ENCODE measurements around the gene KRTAP5-8. TPM values are rescaled to one million over a fixed set of nuclear protein-coding genes. Genes with fewer than 3 reads are reported as not detected.

KRTAP5-8 gene
- total RNA-seq, 1 experiment from 2014 or later: not detected

DNA sequence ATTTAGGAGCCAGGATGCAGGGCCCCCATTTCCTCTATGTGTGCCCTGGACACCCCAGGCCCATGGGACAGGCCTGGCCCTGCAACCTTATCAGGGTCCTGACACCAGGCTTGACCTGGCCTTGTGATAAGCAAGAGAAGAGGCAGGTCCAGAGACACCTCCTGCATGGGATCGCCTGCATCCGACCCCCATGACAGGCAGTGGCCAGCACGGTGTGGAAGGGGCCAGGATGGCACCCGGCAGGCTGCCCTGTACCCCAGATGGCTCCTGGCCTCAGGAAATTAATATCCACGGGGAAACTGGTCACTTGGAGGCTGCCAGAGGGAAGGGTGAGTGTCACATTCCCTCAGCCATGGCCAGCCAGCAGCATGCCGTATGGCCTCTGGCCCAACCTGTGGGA lies 17.2 kb downstream of the KRTAP5-8 start:
- intact Hi-C loops (cut with micrococcal nuclease; ENCODE audit: unreplicated experiment) (no loop called here), in situ Hi-C loops (cut with HindIII; ENCODE audit: low pct_unique_long_range_greater_than_20kb, low sequenced_read_pairs) (no loop called here)
- Histone ChIP-seq H3K36me3 (ENCODE audit: control insufficient read depth, insufficient read depth, low read length) (no peaks in the 10 kb centered on the region), H3K27ac (ENCODE audit: low read length) (no peak overlapping the region), H3K4me1 (ENCODE audit: control insufficient read depth, insufficient read depth, low read length) (no peaks in the 10 kb centered on the region), H3K9me3 (ENCODE audit: control insufficient read depth, insufficient read depth, low read depth, low read length) (no peaks in the 10 kb centered on the region), H3K4me3 (ENCODE audit: low read depth in 2 of 2, low read length in 2 of 2) (no peak overlapping the region), H3K27me3 (ENCODE audit: control insufficient read depth, insufficient read depth, low read length) (peaks cover 7% of the 10 kb centered on the region; the same call in 1 of the 2 replicates)
- POLR2A ChIA-PET: no interaction called here
- no TSS peak for BruUV-seq (replicated peaks)
- no peak for ATAC-seq
- no peak for DNase-seq (ENCODE audit: low read depth, low spot score)
- CTCF ChIA-PET: no interaction called here
- TF ChIP-seq, protein P1, sequence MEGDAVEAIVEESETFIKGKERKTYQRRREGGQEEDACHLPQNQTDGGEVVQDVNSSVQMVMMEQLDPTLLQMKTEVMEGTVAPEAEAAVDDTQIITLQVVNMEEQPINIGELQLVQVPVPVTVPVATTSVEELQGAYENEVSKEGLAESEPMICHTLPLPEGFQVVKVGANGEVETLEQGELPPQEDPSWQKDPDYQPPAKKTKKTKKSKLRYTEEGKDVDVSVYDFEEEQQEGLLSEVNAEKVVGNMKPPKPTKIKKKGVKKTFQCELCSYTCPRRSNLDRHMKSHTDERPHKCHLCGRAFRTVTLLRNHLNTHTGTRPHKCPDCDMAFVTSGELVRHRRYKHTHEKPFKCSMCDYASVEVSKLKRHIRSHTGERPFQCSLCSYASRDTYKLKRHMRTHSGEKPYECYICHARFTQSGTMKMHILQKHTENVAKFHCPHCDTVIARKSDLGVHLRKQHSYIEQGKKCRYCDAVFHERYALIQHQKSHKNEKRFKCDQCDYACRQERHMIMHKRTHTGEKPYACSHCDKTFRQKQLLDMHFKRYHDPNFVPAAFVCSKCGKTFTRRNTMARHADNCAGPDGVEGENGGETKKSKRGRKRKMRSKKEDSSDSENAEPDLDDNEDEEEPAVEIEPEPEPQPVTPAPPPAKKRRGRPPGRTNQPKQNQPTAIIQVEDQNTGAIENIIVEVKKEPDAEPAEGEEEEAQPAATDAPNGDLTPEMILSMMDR (IDR thresholded peaks at IDR 0.05): no peak
- TF ChIP-seq, protein P2, sequence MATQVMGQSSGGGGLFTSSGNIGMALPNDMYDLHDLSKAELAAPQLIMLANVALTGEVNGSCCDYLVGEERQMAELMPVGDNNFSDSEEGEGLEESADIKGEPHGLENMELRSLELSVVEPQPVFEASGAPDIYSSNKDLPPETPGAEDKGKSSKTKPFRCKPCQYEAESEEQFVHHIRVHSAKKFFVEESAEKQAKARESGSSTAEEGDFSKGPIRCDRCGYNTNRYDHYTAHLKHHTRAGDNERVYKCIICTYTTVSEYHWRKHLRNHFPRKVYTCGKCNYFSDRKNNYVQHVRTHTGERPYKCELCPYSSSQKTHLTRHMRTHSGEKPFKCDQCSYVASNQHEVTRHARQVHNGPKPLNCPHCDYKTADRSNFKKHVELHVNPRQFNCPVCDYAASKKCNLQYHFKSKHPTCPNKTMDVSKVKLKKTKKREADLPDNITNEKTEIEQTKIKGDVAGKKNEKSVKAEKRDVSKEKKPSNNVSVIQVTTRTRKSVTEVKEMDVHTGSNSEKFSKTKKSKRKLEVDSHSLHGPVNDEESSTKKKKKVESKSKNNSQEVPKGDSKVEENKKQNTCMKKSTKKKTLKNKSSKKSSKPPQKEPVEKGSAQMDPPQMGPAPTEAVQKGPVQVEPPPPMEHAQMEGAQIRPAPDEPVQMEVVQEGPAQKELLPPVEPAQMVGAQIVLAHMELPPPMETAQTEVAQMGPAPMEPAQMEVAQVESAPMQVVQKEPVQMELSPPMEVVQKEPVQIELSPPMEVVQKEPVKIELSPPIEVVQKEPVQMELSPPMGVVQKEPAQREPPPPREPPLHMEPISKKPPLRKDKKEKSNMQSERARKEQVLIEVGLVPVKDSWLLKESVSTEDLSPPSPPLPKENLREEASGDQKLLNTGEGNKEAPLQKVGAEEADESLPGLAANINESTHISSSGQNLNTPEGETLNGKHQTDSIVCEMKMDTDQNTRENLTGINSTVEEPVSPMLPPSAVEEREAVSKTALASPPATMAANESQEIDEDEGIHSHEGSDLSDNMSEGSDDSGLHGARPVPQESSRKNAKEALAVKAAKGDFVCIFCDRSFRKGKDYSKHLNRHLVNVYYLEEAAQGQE (IDR thresholded peaks at IDR 0.05; ENCODE audit: insufficient read depth in 1 of 2, low read depth in 2 of 2, low read length in 1 of 2): no peak
- TF ChIP-seq TCF7L2 (IDR thresholded peaks at IDR 0.05; ENCODE audit: low read depth, low read length) (no peak), SIN3A (IDR thresholded peaks at IDR 0.05; ENCODE audit: borderline replicate concordance, insufficient read depth, low read depth, low read length) (no peak), POLR2AphosphoS5 (IDR thresholded peaks at IDR 0.05; ENCODE audit: low read depth, low read length) (no peak)

GRCh38 chr11:71555508-71555907 lies 17.7 kb downstream of the KRTAP5-8 start:
- no peak for ATAC-seq
- no peak overlapping the region for H3K27ac ChIP-seq (ENCODE audit: low read length)
- in situ Hi-C loops (cut with HindIII; ENCODE audit: low pct_unique_long_range_greater_than_20kb, low sequenced_read_pairs) (no loop called here), intact Hi-C loops (cut with micrococcal nuclease; ENCODE audit: unreplicated experiment) (no loop called here)
- DNase-seq (ENCODE audit: low read depth, low spot score): no peak
- no peaks in the 10 kb centered on the region for H3K9me3 ChIP-seq (ENCODE audit: control insufficient read depth, insufficient read depth, low read depth, low read length)
- H3K27me3 ChIP-seq (ENCODE audit: control insufficient read depth, insufficient read depth, low read length): peaks cover 7% of the 10 kb centered on the region; the same call in 1 of the 2 replicates
- no TSS peak for BruUV-seq (replicated peaks)
- H3K4me3 ChIP-seq (ENCODE audit: low read depth in 2 of 2, low read length in 2 of 2): no peak overlapping the region
- no peak for TF ChIP-seq POLR2AphosphoS5 (IDR thresholded peaks at IDR 0.05; ENCODE audit: low read depth, low read length)
- TF ChIP-seq TCF7L2 (IDR thresholded peaks at IDR 0.05; ENCODE audit: low read depth, low read length): no peak
- TF ChIP-seq, protein P1 (IDR thresholded peaks at IDR 0.05): no peak
- no peak for TF ChIP-seq SIN3A (IDR thresholded peaks at IDR 0.05; ENCODE audit: borderline replicate concordance, insufficient read depth, low read depth, low read length)
- TF ChIP-seq, protein P2 (IDR thresholded peaks at IDR 0.05; ENCODE audit: insufficient read depth in 1 of 2, low read depth in 2 of 2, low read length in 1 of 2): no peak
- ChIA-PET POLR2A (no interaction called here), CTCF (no interaction called here)
- H3K4me1 ChIP-seq (ENCODE audit: control insufficient read depth, insufficient read depth, low read length): no peaks in the 10 kb centered on the region
- H3K36me3 ChIP-seq (ENCODE audit: control insufficient read depth, insufficient read depth, low read length): no peaks in the 10 kb centered on the region
